Ovary (tissue), 9 donors: Measurements from ENCODE around the gene FAM83C. TPM values are rescaled to one million over a fixed set of nuclear protein-coding genes. Genes with fewer than 3 reads are reported as not detected.

Experiments used
- DNase-seq, 5 donors: peaks; one replicate each; pipeline ENCODE4 v3.0.0-alpha.2; 2019 to 2020
- H3K27ac ChIP-seq, 2 donors: fragments of 200-600 bp; one replicate each; pipeline versions ENCODE4 v1.5.1 to v1.8.0; 2019 to 2022
- H3K27me3 ChIP-seq: fragments of 200-600 bp; one replicate; pipeline ENCODE4 v1.8.0; 2022
- H3K36me3 ChIP-seq: fragments of 200-600 bp; sonication (generic); one replicate; pipeline ENCODE4 v1.5.1; 2019
- H3K4me1 ChIP-seq: one replicate; pipeline ENCODE4 v1.8.1; 2013; ENCODE audit warnings: mild to moderate bottlenecking, moderate library complexity; ENCODE audit not compliant: insufficient read depth
- H3K4me3 ChIP-seq: fragments of 200-600 bp; sonication (generic); one replicate; pipeline ENCODE4 v1.5.1; 2017
- H3K9me3 ChIP-seq, 2 donors: fragments of 200-600 bp in 1 of 2; sonication (generic) in 1 of 2; one replicate each; pipeline versions ENCODE4 v1.5.1 to v1.8.1; 2013 to 2019; ENCODE audit warnings: mild to moderate bottlenecking in 1 of 2, moderate library complexity in 1 of 2
- EP300 ChIP-seq: sonication (generic); formaldehyde crosslinking; IDR thresholded peaks from one replicate; pipeline ENCODE4 v1.6.1; 2017; ENCODE audit warnings: antibody characterized with exemption
- POLR2A ChIP-seq: fragments of 450-650 bp; IDR thresholded peaks from one replicate; pipeline ENCODE4 v1.6.1; 2017; ENCODE audit warnings: antibody characterized with exemption, mild to moderate bottlenecking, moderate library complexity
- WGBS, 3 donors: extraction: QIAGEN DNeasy Blood & Tissue Kit in 1 of 3; methylation state at CpG; one replicate each; pipeline versions ENCODE4 v1.1.5 to v1.1.7; 2013 to 2017; 5-methylcytosine and 5-hydroxymethylcytosine counted together
- intact Hi-C, 4 donors: fragments of 100-400 bp; cut with DNase I; formaldehyde crosslinking; loops; one replicate each; pipeline versions ENCODE4 v1.11.0 to v1.15.1; 2022 to 2023
- polyA plus RNA-seq, 2 donors: library from polyadenylated mRNA; stranded (reverse); fragments of 200-250 nt in 1 of 2; fragments of 350-450 nt in 1 of 2; fragmentation: Illumina TruSeq in 1 of 2; extraction: RNeasy Lipid Tissue Mini Kit (QIAGEN cat#74804) in 1 of 2; gene quantifications; one replicate each; pipeline ENCODE4 v1.2.3, GENCODE V29; 2013 to 2014
- total RNA-seq, 7 donors: library from RNA; depleted of rRNA in 2 of 7; stranded (reverse); fragments of >200 nt in 2 of 7; fragmentation: NEBNext Ultra II Directional in 3 of 7; extraction: Animal tissue kit (Norgen Biotek cat#: 25700) in 3 of 7; gene quantifications; one replicate each; pipeline versions ENCODE4 v1.1.0 to v1.2.4, GENCODE V29; 2016 to 2023
- TF ChIP-seq, protein P1 (sequence below), 3 donors: fragments of 450-650 bp in 2 of 3; fragments of 200-600 bp in 1 of 3; IDR thresholded peaks; one replicate each; pipeline versions ENCODE4 v1.5.1 to v1.8.0; 2016 to 2022; ENCODE audit warnings: antibody characterized with exemption in 3 of 3, mild to moderate bottlenecking in 1 of 3
- donor health status: DM: no; HTN: no; CAD: no; lungs with moderate emphysema.
- donor health status: DM: no; HTN: no; CAD: no.
- donor health status: Bipolar disorder and iron deficiency.
- donor health status: DM: yes; HTN: yes; CAD: no.
- donor health status: DM: no; HTN: no; CAD: no.
- donor health status: DM: yes; HTN: yes; CAD: no.

Gene FAM83C
- total and polyA plus RNA-seq, 9 donors: not detected

GRCh38 chr20:35301426-35301825, 9.2 kb upstream of the FAM83C start:
- intact Hi-C loops: loop anchor here in 2 of 4 donors (5.0 kb wide), 2 partner anchors 136 to 141 kb away; partner anchors contain the start of gene GDF5 (in 1 of the 2)
- Histone ChIP-seq H3K27me3 (no peaks in the 10 kb centered on the region), H3K4me1 (peaks cover 2% of the 10 kb centered on the region), H3K27ac (no peak overlapping the region), H3K36me3 (no peaks in the 10 kb centered on the region), H3K9me3 (no peaks in the 10 kb centered on the region), H3K4me3 (no peak overlapping the region)
- no peak for DNase-seq
- TF ChIP-seq POLR2A: no peak
- TF ChIP-seq, protein P1, sequence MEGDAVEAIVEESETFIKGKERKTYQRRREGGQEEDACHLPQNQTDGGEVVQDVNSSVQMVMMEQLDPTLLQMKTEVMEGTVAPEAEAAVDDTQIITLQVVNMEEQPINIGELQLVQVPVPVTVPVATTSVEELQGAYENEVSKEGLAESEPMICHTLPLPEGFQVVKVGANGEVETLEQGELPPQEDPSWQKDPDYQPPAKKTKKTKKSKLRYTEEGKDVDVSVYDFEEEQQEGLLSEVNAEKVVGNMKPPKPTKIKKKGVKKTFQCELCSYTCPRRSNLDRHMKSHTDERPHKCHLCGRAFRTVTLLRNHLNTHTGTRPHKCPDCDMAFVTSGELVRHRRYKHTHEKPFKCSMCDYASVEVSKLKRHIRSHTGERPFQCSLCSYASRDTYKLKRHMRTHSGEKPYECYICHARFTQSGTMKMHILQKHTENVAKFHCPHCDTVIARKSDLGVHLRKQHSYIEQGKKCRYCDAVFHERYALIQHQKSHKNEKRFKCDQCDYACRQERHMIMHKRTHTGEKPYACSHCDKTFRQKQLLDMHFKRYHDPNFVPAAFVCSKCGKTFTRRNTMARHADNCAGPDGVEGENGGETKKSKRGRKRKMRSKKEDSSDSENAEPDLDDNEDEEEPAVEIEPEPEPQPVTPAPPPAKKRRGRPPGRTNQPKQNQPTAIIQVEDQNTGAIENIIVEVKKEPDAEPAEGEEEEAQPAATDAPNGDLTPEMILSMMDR (IDR thresholded peaks at IDR 0.05): no peak
- no peak for TF ChIP-seq EP300
- 74 to 87% (median 78%) methylated on average over 2 of the region's 2 CpGs for WGBS, 3 donors

DNA sequence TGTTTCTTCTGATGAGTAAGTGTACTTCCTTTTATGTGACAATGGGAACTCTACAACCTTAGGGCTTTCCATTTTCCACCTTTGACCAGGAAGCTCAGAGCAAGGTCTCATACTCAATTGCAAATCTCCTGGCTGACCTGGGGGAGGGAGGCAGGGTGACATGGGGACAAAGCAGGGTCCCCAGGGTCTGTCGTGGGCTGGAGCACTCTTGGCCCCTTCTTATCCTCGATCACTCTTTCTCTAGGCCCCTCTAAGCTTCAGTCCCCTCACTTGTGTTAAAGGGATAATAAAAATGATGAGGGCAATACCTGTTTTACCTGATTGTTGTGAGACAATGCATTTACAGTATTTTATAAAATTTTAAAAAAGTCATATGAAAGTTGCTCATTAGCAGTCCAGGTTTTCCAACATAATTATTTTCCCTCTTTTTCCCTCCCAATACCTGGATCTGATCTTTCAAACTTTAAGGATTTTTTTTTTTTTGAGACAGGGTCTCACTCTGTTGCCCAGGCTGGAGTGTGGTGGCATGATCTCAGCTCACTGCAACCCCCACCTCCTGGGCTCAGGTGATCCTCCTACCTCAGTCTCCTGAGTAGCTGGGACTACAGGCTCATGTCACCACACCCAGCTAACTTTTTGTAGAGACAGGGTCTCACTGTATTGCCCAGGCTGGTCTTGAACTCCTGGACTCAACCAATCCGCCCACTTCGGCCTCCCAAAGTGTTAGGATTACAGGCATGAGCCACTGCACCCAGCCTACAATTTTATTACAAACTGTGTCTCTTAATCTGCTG, 8.4 kb upstream of the FAM83C start:
- no peak for TF ChIP-seq POLR2A
- TF ChIP-seq, protein P1 (IDR thresholded peaks at IDR 0.05): no peak
- no peak for TF ChIP-seq EP300
- intact Hi-C loops: loop anchor here in 2 of 4 donors (5.0 kb wide), 2 partner anchors 137 to 142 kb away; partner anchors contain the start of gene GDF5 (in 1 of the 2)
- H3K27ac ChIP-seq: no peak overlapping the region
- H3K27me3 ChIP-seq: no peaks in the 10 kb centered on the region
- H3K36me3 ChIP-seq: no peaks in the 10 kb centered on the region
- H3K4me3 ChIP-seq: no peak overlapping the region
- WGBS, 3 donors: 82 to 85% (median 85%) methylated on average over 4 of the region's 4 CpGs
- H3K4me1 ChIP-seq: peaks cover 2% of the 10 kb centered on the region
- no peaks in the 10 kb centered on the region for H3K9me3 ChIP-seq
- peak in 1 of 5 donors; percentile 1 for DNase-seq

GRCh38 chr20:35299780-35300179, 7.6 kb upstream of the FAM83C start:
- WGBS, 3 donors: 63 to 81% (median 69%) methylated on average over 4 of the region's 4 CpGs
- intact Hi-C loops: loop anchor here in 2 of 4 donors (5.0 kb wide), 2 partner anchors 138 to 143 kb away; partner anchors contain the start of gene GDF5 (in 1 of the 2)
- H3K4me1 ChIP-seq: peaks cover 2% of the 10 kb centered on the region

DNA sequence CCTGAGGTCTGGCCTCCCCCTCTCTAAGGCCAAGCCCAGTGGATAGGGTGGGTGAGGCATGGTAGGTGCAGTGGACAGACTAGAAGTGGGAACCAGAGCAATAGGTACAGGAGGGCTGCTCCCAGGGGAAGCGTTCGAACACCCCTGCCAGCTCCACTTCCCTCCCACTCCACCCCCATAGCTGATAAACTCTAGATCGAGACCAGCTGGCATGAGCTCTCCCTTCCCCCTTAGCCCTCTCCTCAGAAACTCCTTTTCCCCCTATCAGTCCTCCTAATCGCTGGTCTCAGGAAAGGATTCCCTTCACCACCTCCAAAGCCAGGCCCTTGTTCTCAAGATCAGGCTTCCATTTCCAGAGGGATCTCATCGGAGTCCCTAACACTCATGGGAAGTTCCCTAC, 6.0 kb upstream of the FAM83C start:
- no peak overlapping the region for H3K27ac ChIP-seq
- no peak overlapping the region for H3K4me3 ChIP-seq
- intact Hi-C loops: no loop called here
- WGBS, 3 donors: 20 to 29% (median 23%) methylated on average over 5 of the region's 5 CpGs
- TF ChIP-seq EP300 (no peak), POLR2A (no peak)
- TF ChIP-seq, protein P1 (IDR thresholded peaks at IDR 0.05): no peak
- H3K27me3 ChIP-seq: no peaks in the 10 kb centered on the region
- H3K4me1 ChIP-seq: peaks cover 2% of the 10 kb centered on the region
- H3K9me3 ChIP-seq: no peaks in the 10 kb centered on the region
- H3K36me3 ChIP-seq: no peaks in the 10 kb centered on the region
- peak in 1 of 5 donors; percentile 5 for DNase-seq

More at GRCh38 chr20:35299780-35300179, 7.6 kb upstream of the FAM83C start:
- Histone ChIP-seq H3K4me3 (no peak overlapping the region), H3K36me3 (no peaks in the 10 kb centered on the region), H3K27ac (no peak overlapping the region), H3K27me3 (no peaks in the 10 kb centered on the region), H3K9me3 (no peaks in the 10 kb centered on the region)
- TF ChIP-seq EP300 (no peak), POLR2A (no peak)
- TF ChIP-seq, protein P1 (IDR thresholded peaks at IDR 0.05): no peak
- DNase-seq: peak in 1 of 5 donors; percentile 3
